GM19238 (cell line): ENCODE data around the gene ANKRD61.
"Not testable (repeated sequence)": the region's sequence is repeated elsewhere in the genome, so short reads cannot be mapped to it uniquely, and the experiment has no call there.

Source experiments
- DNase-seq: peaks from one replicate; pipeline ENCODE4 v3.0.0; 2011; ENCODE audit warnings: low spot score; ENCODE audit not compliant: insufficient read length

The ANKRD61 gene

GRCh38 chr7:6030988-6031387 lies at the start of gene ANKRD61:
ANKRD61 (plus strand) TSS chr7:6031376; CDS start chr7:6031376, 0 bp downstream.
- DNase-seq = no peak

- not testable (repeated sequence) for DNase-seq
Observed at GRCh38 chr7:5987061-5987460, 44.1 kb upstream of the ANKRD61 start.

GRCh38 chr7:5997210-5997808 lies 33.9 kb upstream of the ANKRD61 start:
- DNase-seq = no peak

GRCh38 chr7:6007386-6007785 lies 23.8 kb upstream of the ANKRD61 start:
- no peak for DNase-seq

GRCh38 chr7:6007835-6008590 lies 23.2 kb upstream of the ANKRD61 start:
- DNase-seq = not testable (repeated sequence)

- peak; percentile 87 for DNase-seq
Observed at GRCh38 chr7:6008668-6009611, 22.2 kb upstream of the ANKRD61 start, which contains the start of the genes AIMP2 and PMS2. AIMP2 (plus strand) TSS chr7:6009272; CDS start chr7:6009364, 92 bp downstream. PMS2 (minus strand) TSS chr7:6009049; CDS start chr7:6009019, 30 bp downstream.

- not testable (repeated sequence) for DNase-seq
Observed at GRCh38 chr7:6010370-6010769, 20.8 kb upstream of the ANKRD61 start.

GRCh38 chr7:6011541-6011940 lies 19.6 kb upstream of the ANKRD61 start:
- no peak for DNase-seq

GRCh38 chr7:6012355-6013104 lies 18.6 kb upstream of the ANKRD61 start:
- DNase-seq = no peak

- DNase-seq = no peak
Observed at GRCh38 chr7:6015917-6016652, 15.1 kb upstream of the ANKRD61 start.

GRCh38 chr7:6016653-6016966 lies 14.6 kb upstream of the ANKRD61 start:
- no peak for DNase-seq

- DNase-seq = no peak
Observed at GRCh38 chr7:6020371-6021286, 10.5 kb upstream of the ANKRD61 start.

- DNase-seq = no peak
Observed at GRCh38 chr7:6022707-6023106, 8.5 kb upstream of the ANKRD61 start.

GRCh38 chr7:6023974-6024435 lies 7.2 kb upstream of the ANKRD61 start:
- no peak for DNase-seq

GRCh38 chr7:6026011-6026819 lies 5.0 kb upstream of the ANKRD61 start:
- peak; percentile 52 for DNase-seq

GRCh38 chr7:6026820-6027311 lies 4.3 kb upstream of the ANKRD61 start:
- no peak for DNase-seq

GRCh38 chr7:6027806-6028365 lies 3.3 kb upstream of the ANKRD61 start:
- DNase-seq = no peak

- no peak for DNase-seq
Observed at GRCh38 chr7:6028563-6028962, 2.6 kb upstream of the ANKRD61 start.
